Measurements from ENCODE around the gene AGBL1.

GRCh38 chr15:86615411-86615810 is 535.7 kb downstream of the AGBL1 start:
- no peak for TF ChIP-seq CTCF (IDR thresholded peaks at IDR 0.05)
- no peak for TF ChIP-seq POLR2A (IDR thresholded peaks at IDR 0.05)
- no peak for TF ChIP-seq POLR2AphosphoS5 (IDR thresholded peaks at IDR 0.05)
- TF ChIP-seq EP300 (IDR thresholded peaks at IDR 0.05) = no peak
